ENCODE data around the gene PDLIM4.
A peak's percentile ranks its signal among the peaks of the same experiment; 100 is the strongest.

PDLIM4 gene

GRCh38 chr5:132219981-132220380, 37.5 kb upstream of the PDLIM4 start:
- H3K36me3 ChIP-seq (ENCODE audit: control insufficient read depth, insufficient read depth, low read length): no peaks in the 10 kb centered on the region
- peaks cover 18% of the 10 kb centered on the region for H3K4me1 ChIP-seq (ENCODE audit: control insufficient read depth, insufficient read depth, low read length)
- H3K27me3 ChIP-seq (ENCODE audit: control insufficient read depth, insufficient read depth, low read length): no peaks in the 10 kb centered on the region

GRCh38 chr5:132220491-132220890, 37.0 kb upstream of the PDLIM4 start:
- Histone ChIP-seq H3K27me3 (ENCODE audit: control insufficient read depth, insufficient read depth, low read length) (no peaks in the 10 kb centered on the region), H3K36me3 (ENCODE audit: control insufficient read depth, insufficient read depth, low read length) (no peaks in the 10 kb centered on the region), H3K4me3 (ENCODE audit: low read length) (no peak overlapping the region), H3K9me3 (ENCODE audit: control insufficient read depth, low read length) (no peaks in the 10 kb centered on the region), H3K9ac (ENCODE audit: low read length) (no peak overlapping the region), H3K4me1 (ENCODE audit: control insufficient read depth, insufficient read depth, low read length) (peaks cover 18% of the 10 kb centered on the region)

More at GRCh38 chr5:132219981-132220380, 37.5 kb upstream of the PDLIM4 start:
- no peak overlapping the region for H3K4me3 ChIP-seq (ENCODE audit: low read length)
- H3K9me3 ChIP-seq (ENCODE audit: control insufficient read depth, low read length): no peaks in the 10 kb centered on the region
- no peak overlapping the region for H3K9ac ChIP-seq (ENCODE audit: low read length)

GRCh38 chr5:132221781-132222648, 35.5 kb upstream of the PDLIM4 start:
- H3K9me3 ChIP-seq (ENCODE audit: control insufficient read depth, low read length): no peaks in the 10 kb centered on the region
- H3K9ac ChIP-seq (ENCODE audit: low read length): no peak overlapping the region

GRCh38 chr5:132222649-132223038, 34.9 kb upstream of the PDLIM4 start:
- peaks cover 32% of the 10 kb centered on the region for H3K4me1 ChIP-seq (ENCODE audit: control insufficient read depth, insufficient read depth, low read length)

More at GRCh38 chr5:132221781-132222648, 35.5 kb upstream of the PDLIM4 start:
- Histone ChIP-seq H3K4me1 (ENCODE audit: control insufficient read depth, insufficient read depth, low read length) (peaks cover 31% of the 10 kb centered on the region), H3K27me3 (ENCODE audit: control insufficient read depth, insufficient read depth, low read length) (no peaks in the 10 kb centered on the region), H3K36me3 (ENCODE audit: control insufficient read depth, insufficient read depth, low read length) (no peaks in the 10 kb centered on the region), H3K4me3 (ENCODE audit: low read length) (no peak overlapping the region)

GRCh38 chr5:132223861-132224260, 33.6 kb upstream of the PDLIM4 start:
- H3K9me3 ChIP-seq (ENCODE audit: control insufficient read depth, low read length): no peaks in the 10 kb centered on the region
- H3K27me3 ChIP-seq (ENCODE audit: control insufficient read depth, insufficient read depth, low read length): no peaks in the 10 kb centered on the region
- peaks cover 36% of the 10 kb centered on the region for H3K4me1 ChIP-seq (ENCODE audit: control insufficient read depth, insufficient read depth, low read length)
- no peak overlapping the region for H3K9ac ChIP-seq (ENCODE audit: low read length)
- H3K4me3 ChIP-seq (ENCODE audit: low read length): no peak overlapping the region
- H3K36me3 ChIP-seq (ENCODE audit: control insufficient read depth, insufficient read depth, low read length): no peaks in the 10 kb centered on the region

More at GRCh38 chr5:132222649-132223038, 34.9 kb upstream of the PDLIM4 start:
- Histone ChIP-seq H3K36me3 (ENCODE audit: control insufficient read depth, insufficient read depth, low read length) (no peaks in the 10 kb centered on the region), H3K4me3 (ENCODE audit: low read length) (no peak overlapping the region), H3K9ac (ENCODE audit: low read length) (no peak overlapping the region), H3K9me3 (ENCODE audit: control insufficient read depth, low read length) (no peaks in the 10 kb centered on the region), H3K27me3 (ENCODE audit: control insufficient read depth, insufficient read depth, low read length) (no peaks in the 10 kb centered on the region)

GRCh38 chr5:132224716-132225115, 32.8 kb upstream of the PDLIM4 start:
- Histone ChIP-seq H3K4me3 (ENCODE audit: low read length) (no peak overlapping the region), H3K9ac (ENCODE audit: low read length) (no peak overlapping the region)

GRCh38 chr5:132225165-132226032, 32.1 kb upstream of the PDLIM4 start:
- no peak overlapping the region for H3K4me3 ChIP-seq (ENCODE audit: low read length)
- H3K9ac ChIP-seq (ENCODE audit: low read length): no peak overlapping the region
- no peaks in the 10 kb centered on the region for H3K27me3 ChIP-seq (ENCODE audit: control insufficient read depth, insufficient read depth, low read length)
- H3K36me3 ChIP-seq (ENCODE audit: control insufficient read depth, insufficient read depth, low read length): no peaks in the 10 kb centered on the region
- peaks cover 36% of the 10 kb centered on the region for H3K4me1 ChIP-seq (ENCODE audit: control insufficient read depth, insufficient read depth, low read length)
- H3K9me3 ChIP-seq (ENCODE audit: control insufficient read depth, low read length): no peaks in the 10 kb centered on the region

More at GRCh38 chr5:132224716-132225115, 32.8 kb upstream of the PDLIM4 start:
- no peaks in the 10 kb centered on the region for H3K36me3 ChIP-seq (ENCODE audit: control insufficient read depth, insufficient read depth, low read length)
- H3K27me3 ChIP-seq (ENCODE audit: control insufficient read depth, insufficient read depth, low read length): no peaks in the 10 kb centered on the region
- no peaks in the 10 kb centered on the region for H3K9me3 ChIP-seq (ENCODE audit: control insufficient read depth, low read length)
- peaks cover 36% of the 10 kb centered on the region for H3K4me1 ChIP-seq (ENCODE audit: control insufficient read depth, insufficient read depth, low read length)

GRCh38 chr5:132226516-132227234, 30.8 kb upstream of the PDLIM4 start:
- Histone ChIP-seq H3K4me1 (ENCODE audit: control insufficient read depth, insufficient read depth, low read length) (peaks cover 36% of the 10 kb centered on the region), H3K9ac (ENCODE audit: low read length) (peak overlapping the region; percentile 89), H3K27me3 (ENCODE audit: control insufficient read depth, insufficient read depth, low read length) (no peaks in the 10 kb centered on the region)

GRCh38 chr5:132227235-132227484, 30.3 kb upstream of the PDLIM4 start:
- Histone ChIP-seq H3K4me3 (ENCODE audit: low read length) (peak overlapping the region; percentile 88), H3K27me3 (ENCODE audit: control insufficient read depth, insufficient read depth, low read length) (no peaks in the 10 kb centered on the region), H3K36me3 (ENCODE audit: control insufficient read depth, insufficient read depth, low read length) (no peaks in the 10 kb centered on the region), H3K4me1 (ENCODE audit: control insufficient read depth, insufficient read depth, low read length) (peaks cover 36% of the 10 kb centered on the region), H3K9me3 (ENCODE audit: control insufficient read depth, low read length) (no peaks in the 10 kb centered on the region), H3K9ac (ENCODE audit: low read length) (peak overlapping the region; percentile 89)

More at GRCh38 chr5:132226516-132227234, 30.8 kb upstream of the PDLIM4 start:
- H3K4me3 ChIP-seq (ENCODE audit: low read length): peak overlapping the region; percentile 88
- H3K9me3 ChIP-seq (ENCODE audit: control insufficient read depth, low read length): no peaks in the 10 kb centered on the region
- no peaks in the 10 kb centered on the region for H3K36me3 ChIP-seq (ENCODE audit: control insufficient read depth, insufficient read depth, low read length)

- peak within 1 kb of the TSS; percentile 89 for H3K9ac ChIP-seq (ENCODE audit: low read length)
- H3K9me3 ChIP-seq (ENCODE audit: control insufficient read depth, low read length): no peaks in the 10 kb centered on the region
- peak within 1 kb of the TSS; percentile 88 for H3K4me3 ChIP-seq (ENCODE audit: low read length)
- no peaks in the 10 kb centered on the region for H3K36me3 ChIP-seq (ENCODE audit: control insufficient read depth, insufficient read depth, low read length)
- peaks cover 36% of the 10 kb centered on the region for H3K4me1 ChIP-seq (ENCODE audit: control insufficient read depth, insufficient read depth, low read length)
- H3K27me3 ChIP-seq (ENCODE audit: control insufficient read depth, insufficient read depth, low read length): no peaks in the 10 kb centered on the region
Measured at GRCh38 chr5:132227485-132228240, 29.8 kb upstream of the PDLIM4 start, which contains the start of gene P4HA2. TSS of gene P4HA2 (minus strand) at chr5:132227853. CDS start at chr5:132218626, 9,227 bp downstream.

All from mucosa of stomach (tissue), 1 donor.